HUES6 (cell line): ENCODE results near the gene ARHGEF39.
"Not testable (repeated sequence)": the region's sequence is repeated elsewhere in the genome, so short reads cannot be mapped to it uniquely, and the experiment has no call there.

ENCODE experiments used
- H3K27ac ChIP-seq: 2 replicates; pipeline ENCODE4 v1.7.0; 2013; ENCODE audit warnings: low read depth, mild to moderate bottlenecking, low read length, inconsistent platforms
- H3K27me3 ChIP-seq: 2 replicates; pipeline ENCODE4 v1.6.1; 2013; ENCODE audit warnings: low read length; ENCODE audit not compliant: control insufficient read depth, insufficient read depth
- H3K36me3 ChIP-seq: 2 replicates; pipeline ENCODE4 v1.6.1; 2013; ENCODE audit warnings: low read length; ENCODE audit not compliant: control insufficient read depth, insufficient read depth
- H3K4me1 ChIP-seq: 2 replicates; pipeline ENCODE4 v1.6.1; 2013; ENCODE audit warnings: low read length; ENCODE audit not compliant: control insufficient read depth, insufficient read depth
- H3K4me3 ChIP-seq: 2 replicates; pipeline ENCODE4 v1.5.1; 2013; ENCODE audit warnings: low read depth, low read length
- H3K9ac ChIP-seq: one replicate; pipeline ENCODE4 v1.6.1; 2013; ENCODE audit warnings: mild to moderate bottlenecking, low read length
- H3K9me3 ChIP-seq: 2 replicates; pipeline ENCODE4 v1.6.1; 2013; ENCODE audit warnings: low read depth, low read length; ENCODE audit not compliant: control insufficient read depth, insufficient read depth

ARHGEF39 gene

DNA sequence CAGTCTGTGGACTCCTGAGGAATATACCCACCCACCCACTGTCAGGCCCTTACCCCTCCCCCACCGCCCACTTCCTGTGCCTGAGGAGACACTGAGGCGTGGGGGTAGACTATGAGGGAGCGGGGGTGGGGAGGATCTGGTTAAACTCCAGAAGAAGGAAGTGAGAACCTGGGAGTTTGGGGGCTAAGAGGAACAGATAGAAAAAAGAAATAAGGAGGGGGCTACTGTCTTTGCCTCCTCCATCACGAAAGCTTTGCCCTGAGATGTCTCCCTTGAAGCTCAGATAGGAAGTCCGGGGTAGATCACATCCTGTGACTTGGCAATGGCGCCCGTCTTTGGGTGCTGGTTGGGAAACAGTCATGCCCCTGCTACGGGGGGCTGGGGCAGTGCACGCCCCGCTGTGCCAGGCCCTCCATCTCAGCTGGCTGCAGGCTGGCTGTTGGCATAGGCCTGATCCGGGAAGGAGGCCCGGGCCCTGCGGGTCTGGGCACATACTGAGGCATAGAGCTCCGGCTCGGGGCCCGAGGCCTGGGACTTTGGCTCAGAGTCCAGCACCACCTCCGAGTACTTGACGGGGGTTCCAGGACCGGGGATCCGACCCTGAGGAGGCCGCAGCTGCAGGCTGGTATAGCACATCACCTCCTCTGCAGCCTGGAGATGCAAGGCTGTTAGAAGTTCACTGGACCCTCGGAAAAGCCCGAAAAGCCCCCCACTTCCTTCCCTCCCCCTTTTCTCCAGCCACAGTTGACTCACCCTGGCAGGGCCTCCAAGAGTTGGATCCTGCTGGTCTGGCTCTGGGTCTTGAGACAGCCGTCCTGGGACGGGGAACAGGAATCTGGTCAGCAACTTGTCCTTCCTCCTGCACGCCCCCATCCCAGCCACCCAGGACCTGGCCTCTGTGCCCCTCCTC is 15.3 kb downstream of the ARHGEF39 start:
- H3K4me3 ChIP-seq, result no peak overlapping the region
- H3K36me3 ChIP-seq, result no peaks in the 10 kb centered on the region
- H3K4me1 ChIP-seq, result peaks cover 23% of the 10 kb centered on the region
- peaks cover 3% of the 10 kb centered on the region; the same call in 1 of the 2 replicates for H3K27me3 ChIP-seq
- H3K9ac ChIP-seq, result no peak overlapping the region
- H3K9me3 ChIP-seq, result no peaks in the 10 kb centered on the region
- H3K27ac ChIP-seq, result no peak overlapping the region

GRCh38 chr9:35646533-35647265 is 18.3 kb downstream of the ARHGEF39 start:
- H3K36me3 ChIP-seq, result no peaks in the 10 kb centered on the region
- H3K4me3 ChIP-seq, result peak overlapping the region; percentile 89
- peak overlapping the region; percentile 61 for H3K9ac ChIP-seq
- no peak overlapping the region for H3K27ac ChIP-seq
- H3K27me3 ChIP-seq, result peaks cover 3% of the 10 kb centered on the region; the same call in 1 of the 2 replicates
- H3K4me1 ChIP-seq, result peaks cover 23% of the 10 kb centered on the region
- H3K9me3 ChIP-seq, result no peaks in the 10 kb centered on the region

DNA sequence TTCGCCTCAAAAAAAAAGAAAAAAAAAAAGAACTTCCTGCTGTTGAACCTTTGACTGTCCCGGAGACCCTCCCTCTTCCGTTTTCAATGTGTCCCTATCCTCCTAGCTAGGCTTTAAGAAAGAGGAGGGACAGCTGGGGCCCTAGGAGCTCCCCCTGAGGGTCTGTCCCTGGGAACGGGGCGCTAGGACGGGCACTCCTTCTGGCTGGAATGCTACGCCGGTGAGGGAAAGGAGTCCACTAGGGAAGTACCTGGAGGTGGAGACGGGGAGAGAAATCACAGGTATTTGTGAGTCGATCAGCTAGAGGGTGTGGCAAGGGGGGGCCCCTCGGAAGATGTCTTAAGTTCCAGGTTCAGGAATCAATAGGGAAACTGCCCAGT is 18.9 kb downstream of the ARHGEF39 start:
- H3K4me3 ChIP-seq, result peak overlapping the region; percentile 89
- no peaks in the 10 kb centered on the region for H3K36me3 ChIP-seq
- peaks cover 23% of the 10 kb centered on the region for H3K4me1 ChIP-seq
- no peaks in the 10 kb centered on the region for H3K9me3 ChIP-seq
- H3K27me3 ChIP-seq, result peaks cover 3% of the 10 kb centered on the region; the same call in 1 of the 2 replicates
- H3K27ac ChIP-seq, result no peak overlapping the region
- peak overlapping the region; percentile 61 for H3K9ac ChIP-seq

GRCh38 chr9:35645736-35646135 is 19.3 kb downstream of the ARHGEF39 start:
- not testable (repeated sequence) for H3K36me3 ChIP-seq, H3K27me3 ChIP-seq, H3K27ac ChIP-seq, H3K9me3 ChIP-seq
- H3K4me3 ChIP-seq, result peak overlapping the region; percentile 89
- peak overlapping the region; percentile 61 for H3K9ac ChIP-seq
- peaks cover 20% of the 10 kb centered on the region for H3K4me1 ChIP-seq

DNA sequence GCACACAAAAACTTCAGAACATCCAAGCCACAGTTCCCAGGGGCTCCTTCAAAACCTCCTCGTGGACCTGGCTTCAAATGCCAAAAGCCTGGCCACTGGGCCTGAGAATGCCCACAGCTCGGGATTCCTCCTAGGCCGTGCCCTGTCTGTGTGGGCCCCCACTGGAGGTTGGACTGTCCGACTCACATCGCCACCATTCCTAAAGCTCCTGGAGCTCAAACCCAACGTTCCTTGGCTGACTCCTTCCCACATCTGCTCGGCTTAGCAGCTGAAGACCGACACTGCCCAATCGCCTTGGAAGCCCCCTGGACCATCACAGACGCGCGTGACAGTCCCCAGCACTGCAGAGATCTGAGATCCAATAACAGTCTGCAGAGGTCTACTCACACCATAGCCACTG is 21.9 kb downstream of the ARHGEF39 start:
- 0 out of 2 replicates have a peak, but pooled peaks cover 6% of the 10 kb centered on the region for H3K4me1 ChIP-seq
- H3K36me3 ChIP-seq, result peaks cover 2% of the 10 kb centered on the region; the same call in 1 of the 2 replicates
- no peak overlapping the region for H3K4me3 ChIP-seq
- 0 out of 2 replicates have a peak, but pooled peaks cover 3% of the 10 kb centered on the region for H3K27me3 ChIP-seq
- no peak overlapping the region for H3K27ac ChIP-seq
- H3K9ac ChIP-seq, result no peak overlapping the region
- H3K9me3 ChIP-seq, result no peaks in the 10 kb centered on the region

- H3K27me3 ChIP-seq, H3K9me3 ChIP-seq, H3K27ac ChIP-seq, H3K4me3 ChIP-seq, H3K9ac ChIP-seq, H3K36me3 ChIP-seq, H3K4me1 ChIP-seq: not testable (repeated sequence)
These were observed 23.5 kb downstream of the ARHGEF39 start for GRCh38 chr9:35641478-35641877.

DNA sequence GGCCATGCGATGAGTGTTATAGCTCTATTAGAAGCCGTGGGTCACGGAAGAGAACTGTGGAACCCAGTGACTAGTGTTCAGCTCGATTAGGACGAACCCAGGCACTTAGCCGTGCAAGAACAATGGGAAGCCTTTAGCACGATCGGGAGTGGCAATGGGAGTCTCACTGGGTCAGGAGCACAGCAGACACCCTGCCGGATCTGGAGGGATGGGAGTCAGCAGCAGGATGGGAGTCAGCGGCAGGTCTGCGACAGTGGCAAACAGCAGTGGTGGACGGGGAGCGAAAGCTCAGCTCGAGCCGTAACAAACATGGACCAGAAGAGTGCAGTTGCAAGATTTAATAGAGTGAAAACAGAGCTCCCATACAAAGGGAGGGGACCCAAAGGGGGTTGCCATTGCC is 24.6 kb downstream of the ARHGEF39 start:
- H3K27me3 ChIP-seq, H3K36me3 ChIP-seq, H3K4me1 ChIP-seq, H3K4me3 ChIP-seq, H3K9me3 ChIP-seq, H3K27ac ChIP-seq, H3K9ac ChIP-seq: not testable (repeated sequence)

GRCh38 chr9:35639631-35640030 is 25.4 kb downstream of the ARHGEF39 start:
- Histone ChIP-seq H3K27me3 (no peaks in the 10 kb centered on the region), H3K9ac (no peak overlapping the region), H3K36me3 (peaks cover 2% of the 10 kb centered on the region; the same call in 1 of the 2 replicates), H3K4me1 (no peaks in the 10 kb centered on the region), H3K9me3 (no peaks in the 10 kb centered on the region), H3K4me3 (no peak overlapping the region), H3K27ac (no peak overlapping the region)

- not testable (repeated sequence) for H3K9ac ChIP-seq, H3K4me1 ChIP-seq
These were observed 25.8 kb downstream of the ARHGEF39 start for GRCh38 chr9:35639225-35639624.

DNA sequence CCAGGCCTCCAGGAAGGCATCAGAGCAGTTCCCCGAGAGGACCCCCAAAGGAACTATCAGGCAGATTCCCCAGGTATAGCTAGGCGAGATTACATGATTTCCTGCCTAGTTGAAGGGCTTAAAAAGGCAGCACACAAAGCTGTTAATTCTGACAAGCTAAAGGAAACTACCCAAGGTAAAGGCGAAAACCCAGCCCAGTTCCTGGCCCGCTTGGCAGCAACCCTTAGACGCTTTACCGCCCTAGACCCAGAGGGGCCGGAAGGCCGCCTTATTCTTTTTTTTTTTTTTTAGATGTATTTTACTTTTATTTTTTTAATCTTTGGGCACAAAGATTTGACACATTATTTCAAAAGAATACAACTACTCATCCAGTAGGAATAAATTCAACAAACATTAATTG is 26.2 kb downstream of the ARHGEF39 start:
- not testable (repeated sequence) for H3K4me3 ChIP-seq, H3K27ac ChIP-seq, H3K27me3 ChIP-seq, H3K4me1 ChIP-seq, H3K9ac ChIP-seq, H3K36me3 ChIP-seq, H3K9me3 ChIP-seq

More at GRCh38 chr9:35639225-35639624, 25.8 kb downstream of the ARHGEF39 start:
- H3K9me3 ChIP-seq, H3K4me3 ChIP-seq, H3K27me3 ChIP-seq, H3K27ac ChIP-seq, H3K36me3 ChIP-seq: not testable (repeated sequence)

DNA sequence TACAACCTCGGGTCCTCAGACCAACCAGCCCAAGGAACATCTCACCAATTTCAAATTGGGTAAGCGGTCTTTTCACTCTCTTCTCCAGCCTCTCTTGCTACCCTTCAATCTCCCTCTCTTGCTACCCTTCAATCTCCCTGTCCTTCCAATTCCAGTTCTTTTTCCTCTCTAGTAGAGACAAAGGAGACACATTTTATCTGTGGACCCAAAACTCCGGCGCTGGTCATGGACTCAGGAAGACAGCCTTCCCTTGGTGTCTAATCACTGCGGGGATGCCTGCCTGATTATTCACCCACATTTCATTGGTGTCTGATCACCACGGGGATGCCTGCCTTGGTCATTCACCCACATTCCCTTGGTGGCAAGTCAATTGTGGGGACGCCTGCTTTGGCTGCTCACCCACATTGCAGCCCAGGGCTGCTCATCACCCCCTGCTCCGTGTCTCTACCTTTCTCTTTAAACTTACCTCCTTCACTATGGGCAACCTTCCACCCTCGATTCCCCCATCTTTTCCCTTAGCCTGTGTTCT is 27.5 kb downstream of the ARHGEF39 start:
- H3K4me3 ChIP-seq, H3K27ac ChIP-seq, H3K36me3 ChIP-seq, H3K27me3 ChIP-seq, H3K9me3 ChIP-seq, H3K9ac ChIP-seq, H3K4me1 ChIP-seq: not testable (repeated sequence)
